ENCODE measurements around the gene ZNF397. TPM values are rescaled to one million over a fixed set of nuclear protein-coding genes. Genes with fewer than 3 reads are reported as not detected.
A peak's percentile ranks its signal among the peaks of the same experiment; 100 is the strongest.

ZNF397 gene
- total RNA-seq, 1 experiment from 2014 or later = 23.8 TPM

DNA sequence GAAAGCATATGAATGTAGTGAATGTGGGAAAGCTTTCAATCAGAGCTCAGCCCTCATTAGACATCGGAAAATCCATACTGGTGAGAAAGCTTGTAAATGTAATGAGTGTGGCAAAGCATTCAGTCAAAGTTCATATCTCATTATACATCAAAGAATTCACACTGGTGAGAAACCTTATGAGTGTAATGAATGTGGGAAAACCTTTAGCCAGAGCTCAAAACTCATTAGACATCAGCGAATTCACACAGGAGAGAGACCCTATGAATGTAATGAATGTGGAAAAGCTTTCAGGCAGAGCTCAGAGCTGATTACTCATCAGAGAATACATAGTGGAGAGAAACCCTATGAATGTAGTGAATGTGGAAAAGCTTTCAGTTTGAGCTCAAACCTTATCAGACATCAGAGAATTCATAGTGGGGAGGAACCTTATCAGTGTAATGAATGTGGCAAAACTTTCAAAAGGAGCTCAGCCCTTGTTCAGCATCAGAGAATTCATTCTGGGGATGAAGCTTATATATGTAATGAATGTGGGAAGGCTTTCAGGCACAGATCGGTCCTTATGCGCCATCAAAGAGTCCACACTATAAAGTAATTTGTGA is 5.0 kb downstream of the ZNF397 start:
- RAD21 ChIA-PET (ENCODE audit: low non-redundant PET in 1 of 2, low total read pairs in 2 of 2, uncharacterized antibody in 2 of 2, unreplicated experiment in 2 of 2) = interaction anchor here in 1 of 2 experiments (0.7 kb wide), 1 partner anchor 256 kb away, joined by 4 read pairs; no protein-coding TSS in a partner anchor
- DNase-seq (ENCODE audit: low read depth, low spot score) (no peak), ATAC-seq (no peak)
- Histone ChIP-seq H3K9me2 (ENCODE audit: insufficient read depth) (no peaks in the 10 kb centered on the region), H3K79me2 (ENCODE audit: insufficient read depth, low read length) (peaks cover 18% of the 10 kb centered on the region), H3K4me2 (ENCODE audit: low read length) (no peak overlapping the region), H3K4me1 (ENCODE audit: control insufficient read depth in 1 of 2, insufficient read depth in 2 of 2, low read length in 2 of 2) (peaks cover 0 to 6% of the 10 kb centered on the region in 2 experiments; a peak in 1 of 4 replicates), H3K27me3 (ENCODE audit: insufficient read depth, low read length) (no peaks in the 10 kb centered on the region), H2AFZ (ENCODE audit: low read depth, low read length, poor library complexity, severe bottlenecking) (no peak overlapping the region), H3K4me3 (replicated peaks in 1 of 2; ENCODE audit: low read depth in 1 of 2, low read length in 2 of 2) (no peak overlapping the region), H3K9ac (ENCODE audit: low read length) (no peak overlapping the region), H3K27ac (ENCODE audit: low read depth, low read length) (no peak overlapping the region), H3K9me3 (ENCODE audit: control insufficient read depth in 1 of 2, insufficient read depth in 1 of 2, low read depth in 1 of 2, low read length in 2 of 2) (peaks cover 0 to 18% of the 10 kb centered on the region in 2 experiments; a peak in 2 of 4 replicates), H4K20me1 (ENCODE audit: insufficient read depth) (no peaks in the 10 kb centered on the region), H3K36me3 (ENCODE audit: control insufficient read depth in 1 of 2, insufficient read depth in 2 of 2, low read length in 2 of 2) (peaks cover 52 to 79% of the 10 kb centered on the region in 2 experiments)
- intact Hi-C loops (cut with micrococcal nuclease) = no loop called here
- CTCF ChIA-PET = no interaction called here
- no TSS peak for BruUV-seq (replicated peaks)
- no peak for TF ChIP-seq SRF (IDR thresholded peaks at IDR 0.05; ENCODE audit: low read depth)
- no peak for TF ChIP-seq TCF7L2 (IDR thresholded peaks at IDR 0.05; ENCODE audit: borderline replicate concordance, extremely low read depth, insufficient read depth, insufficient read length)
- TF ChIP-seq EZH2 (IDR thresholded peaks at IDR 0.05) = no peak
- no peak for TF ChIP-seq EGR1 (IDR thresholded peaks at IDR 0.05; ENCODE audit: low read depth)
- TF ChIP-seq POLR2AphosphoS5 (IDR thresholded peaks at IDR 0.05; ENCODE audit: low read depth, low read length) = no peak
- TF ChIP-seq ZNF274 (IDR thresholded peaks at IDR 0.05; ENCODE audit: low read depth, low read length) = peak; percentile 46
- POLR2A ChIA-PET = interaction anchor here (1.2 kb wide), 1 partner anchor 44 kb away, joined by 4 read pairs; the partner anchor contains the start of gene ZSCAN30

DNA sequence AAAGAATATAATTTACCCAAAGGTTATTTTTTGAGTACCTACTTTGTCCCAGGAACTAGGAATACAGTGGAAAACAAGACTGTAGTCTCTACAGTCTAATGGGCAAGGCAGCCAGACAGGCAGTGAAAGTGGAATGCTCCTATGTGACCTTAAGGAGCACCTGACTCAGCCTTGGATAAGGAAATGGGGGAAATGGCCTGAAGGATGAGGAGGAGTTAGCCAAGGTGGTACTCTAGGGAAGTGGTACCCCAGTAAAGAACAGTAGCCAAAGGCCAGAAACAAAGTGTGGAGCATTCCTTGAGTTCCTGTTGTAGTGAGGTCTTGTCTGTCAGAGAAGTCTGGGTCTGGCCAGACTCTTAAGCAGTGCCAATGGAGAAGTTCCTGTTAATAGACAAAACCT is 6.0 kb downstream of the ZNF397 start:
- Histone ChIP-seq H3K36me3 (ENCODE audit: control insufficient read depth in 1 of 2, insufficient read depth in 2 of 2, low read length in 2 of 2) (peaks cover 52 to 82% of the 10 kb centered on the region in 2 experiments), H3K4me1 (ENCODE audit: control insufficient read depth in 1 of 2, insufficient read depth in 2 of 2, low read length in 2 of 2) (peaks cover 0 to 4% of the 10 kb centered on the region in 2 experiments; a peak in 1 of 4 replicates), H3K9me2 (ENCODE audit: insufficient read depth) (no peaks in the 10 kb centered on the region), H3K27ac (ENCODE audit: low read depth, low read length) (no peak overlapping the region), H3K9me3 (ENCODE audit: control insufficient read depth in 1 of 2, insufficient read depth in 1 of 2, low read depth in 1 of 2, low read length in 2 of 2) (peaks cover 0 to 23% of the 10 kb centered on the region in 2 experiments; a peak in 2 of 4 replicates), H3K4me2 (ENCODE audit: low read length) (no peak overlapping the region), H3K79me2 (ENCODE audit: insufficient read depth, low read length) (peaks cover 10% of the 10 kb centered on the region), H3K4me3 (replicated peaks in 1 of 2; ENCODE audit: low read depth in 1 of 2, low read length in 2 of 2) (no peak overlapping the region), H2AFZ (ENCODE audit: low read depth, low read length, poor library complexity, severe bottlenecking) (no peak overlapping the region), H3K27me3 (ENCODE audit: insufficient read depth, low read length) (no peaks in the 10 kb centered on the region), H4K20me1 (ENCODE audit: insufficient read depth) (no peaks in the 10 kb centered on the region), H3K9ac (ENCODE audit: low read length) (no peak overlapping the region)
- DNase-seq (ENCODE audit: low read depth, low spot score) (no peak), ATAC-seq (no peak)
- intact Hi-C loops (cut with micrococcal nuclease) = no loop called here
- ChIA-PET POLR2A (no interaction called here), CTCF (no interaction called here), RAD21 (ENCODE audit: low non-redundant PET in 1 of 2, low total read pairs in 2 of 2, uncharacterized antibody in 2 of 2, unreplicated experiment in 2 of 2) (interaction anchor here in 1 of 2 experiments (0.7 kb wide), 1 partner anchor 255 kb away, joined by 4 read pairs; no protein-coding TSS in a partner anchor)
- no TSS peak for BruUV-seq (replicated peaks)
- TF ChIP-seq ZFX (IDR thresholded peaks at IDR 0.05) (no peak), POLR2A (IDR thresholded peaks at IDR 0.05; ENCODE audit: borderline replicate concordance, extremely low read depth, insufficient read depth, insufficient read length) (no peak), YY1 (IDR thresholded peaks at IDR 0.05; ENCODE audit: extremely low read depth, insufficient replicate concordance, low read depth, low read length) (no peak), ZNF274 (IDR thresholded peaks at IDR 0.05; ENCODE audit: low read depth, low read length) (no peak), POLR2AphosphoS5 (IDR thresholded peaks at IDR 0.05; ENCODE audit: low read depth, low read length) (no peak), SP1 (IDR thresholded peaks at IDR 0.05; ENCODE audit: low read depth) (no peak), ELF1 (IDR thresholded peaks at IDR 0.05; ENCODE audit: borderline replicate concordance, low read depth) (no peak), RAD21 (IDR thresholded peaks at IDR 0.05; ENCODE audit: low read depth) (no peak), EGR1 (IDR thresholded peaks at IDR 0.05; ENCODE audit: low read depth) (no peak), SIN3A (IDR thresholded peaks at IDR 0.05; ENCODE audit: low read depth) (no peak)
- TF ChIP-seq, protein P1, sequence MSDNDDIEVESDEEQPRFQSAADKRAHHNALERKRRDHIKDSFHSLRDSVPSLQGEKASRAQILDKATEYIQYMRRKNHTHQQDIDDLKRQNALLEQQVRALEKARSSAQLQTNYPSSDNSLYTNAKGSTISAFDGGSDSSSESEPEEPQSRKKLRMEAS (IDR thresholded peaks at IDR 0.05) = no peak
- TF ChIP-seq, protein P2, sequence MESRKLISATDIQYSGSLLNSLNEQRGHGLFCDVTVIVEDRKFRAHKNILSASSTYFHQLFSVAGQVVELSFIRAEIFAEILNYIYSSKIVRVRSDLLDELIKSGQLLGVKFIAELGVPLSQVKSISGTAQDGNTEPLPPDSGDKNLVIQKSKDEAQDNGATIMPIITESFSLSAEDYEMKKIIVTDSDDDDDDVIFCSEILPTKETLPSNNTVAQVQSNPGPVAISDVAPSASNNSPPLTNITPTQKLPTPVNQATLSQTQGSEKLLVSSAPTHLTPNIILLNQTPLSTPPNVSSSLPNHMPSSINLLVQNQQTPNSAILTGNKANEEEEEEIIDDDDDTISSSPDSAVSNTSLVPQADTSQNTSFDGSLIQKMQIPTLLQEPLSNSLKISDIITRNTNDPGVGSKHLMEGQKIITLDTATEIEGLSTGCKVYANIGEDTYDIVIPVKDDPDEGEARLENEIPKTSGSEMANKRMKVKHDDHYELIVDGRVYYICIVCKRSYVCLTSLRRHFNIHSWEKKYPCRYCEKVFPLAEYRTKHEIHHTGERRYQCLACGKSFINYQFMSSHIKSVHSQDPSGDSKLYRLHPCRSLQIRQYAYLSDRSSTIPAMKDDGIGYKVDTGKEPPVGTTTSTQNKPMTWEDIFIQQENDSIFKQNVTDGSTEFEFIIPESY (IDR thresholded peaks at IDR 0.05; ENCODE audit: extremely low read depth, insufficient replicate concordance, low read length) = no peak
- TF ChIP-seq, protein P3, sequence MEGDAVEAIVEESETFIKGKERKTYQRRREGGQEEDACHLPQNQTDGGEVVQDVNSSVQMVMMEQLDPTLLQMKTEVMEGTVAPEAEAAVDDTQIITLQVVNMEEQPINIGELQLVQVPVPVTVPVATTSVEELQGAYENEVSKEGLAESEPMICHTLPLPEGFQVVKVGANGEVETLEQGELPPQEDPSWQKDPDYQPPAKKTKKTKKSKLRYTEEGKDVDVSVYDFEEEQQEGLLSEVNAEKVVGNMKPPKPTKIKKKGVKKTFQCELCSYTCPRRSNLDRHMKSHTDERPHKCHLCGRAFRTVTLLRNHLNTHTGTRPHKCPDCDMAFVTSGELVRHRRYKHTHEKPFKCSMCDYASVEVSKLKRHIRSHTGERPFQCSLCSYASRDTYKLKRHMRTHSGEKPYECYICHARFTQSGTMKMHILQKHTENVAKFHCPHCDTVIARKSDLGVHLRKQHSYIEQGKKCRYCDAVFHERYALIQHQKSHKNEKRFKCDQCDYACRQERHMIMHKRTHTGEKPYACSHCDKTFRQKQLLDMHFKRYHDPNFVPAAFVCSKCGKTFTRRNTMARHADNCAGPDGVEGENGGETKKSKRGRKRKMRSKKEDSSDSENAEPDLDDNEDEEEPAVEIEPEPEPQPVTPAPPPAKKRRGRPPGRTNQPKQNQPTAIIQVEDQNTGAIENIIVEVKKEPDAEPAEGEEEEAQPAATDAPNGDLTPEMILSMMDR (IDR thresholded peaks at IDR 0.05 in 2 of 3, conservative IDR thresholded peaks at IDR 0.05 in 1 of 3; ENCODE audit: borderline replicate concordance in 1 of 3, insufficient read depth in 1 of 3, low read depth in 2 of 3, low read length in 2 of 3) = no peak
